Measurements from ENCODE around the gene TTC7B.

GRCh38 chr14:90740081-90740480 lies 76.1 kb downstream of the TTC7B start:
- TF ChIP-seq ZBTB7A (IDR thresholded peaks at IDR 0.05; ENCODE audit: low read depth) (no peak), MAX (IDR thresholded peaks at IDR 0.05) (no peak), EP300 (IDR thresholded peaks at IDR 0.05; ENCODE audit: borderline replicate concordance) (no peak), FOXM1 (IDR thresholded peaks at IDR 0.05; ENCODE audit: borderline replicate concordance, low read depth) (no peak), CEBPB (IDR thresholded peaks at IDR 0.05) (no peak), YY1 (IDR thresholded peaks at IDR 0.05; ENCODE audit: low read depth) (no peak), NFIC (IDR thresholded peaks at IDR 0.05) (no peak), TAF1 (IDR thresholded peaks at IDR 0.05; ENCODE audit: low read depth) (no peak), CREB1 (IDR thresholded peaks at IDR 0.05; ENCODE audit: low read depth) (no peak), TEAD4 (IDR thresholded peaks at IDR 0.05) (no peak), TCF12 (IDR thresholded peaks at IDR 0.05; ENCODE audit: low read depth) (no peak), RAD21 (IDR thresholded peaks at IDR 0.05; ENCODE audit: low read depth) (no peak), USF1 (IDR thresholded peaks at IDR 0.05) (no peak)
